Neural progenitor cell (in vitro differentiated cells): Measurements from ENCODE around the gene B3GALT4. TPM values are rescaled to one million over a fixed set of nuclear protein-coding genes. Genes with fewer than 3 reads are reported as not detected.
"Not testable (repeated sequence)": the region's sequence is repeated elsewhere in the genome, so short reads cannot be mapped to it uniquely, and the experiment has no call there.

ENCODE experiments used
- DNase-seq: peaks from one replicate; pipeline ENCODE4 v3.0.0-alpha.2; 2016; ENCODE audit warnings: low spot score
- H2AFZ ChIP-seq: fragments of 200-600 bp; sonication (generic); replicated peaks from 2 replicates; pipeline ENCODE4 v1.6.1; 2016; ENCODE audit warnings: antibody characterized with exemption
- H3F3A ChIP-seq: fragments of 200-600 bp; sonication (generic); 2 replicates; pipeline ENCODE4 v1.6.1; 2016; ENCODE audit warnings: antibody characterized with exemption, low read depth
- H3K27ac ChIP-seq: fragments of 200-600 bp; sonication (generic); 2 replicates; pipeline ENCODE4 v1.5.1; 2016; ENCODE audit warnings: mild to moderate bottlenecking
- H3K27me3 ChIP-seq: fragments of 200-600 bp; sonication (generic); 2 replicates; pipeline ENCODE4 v1.6.1; 2016; ENCODE audit warnings: mild to moderate bottlenecking, moderate library complexity
- H3K36me3 ChIP-seq: fragments of 200-600 bp; sonication (generic); 2 replicates; pipeline ENCODE4 v1.5.1; 2016
- H3K4me1 ChIP-seq: fragments of 200-600 bp; sonication (generic); 2 replicates; pipeline ENCODE4 v1.6.1; 2016; ENCODE audit warnings: mixed run types
- H3K4me2 ChIP-seq: fragments of 200-600 bp; sonication (generic); 2 replicates; pipeline ENCODE4 v1.6.1; 2016
- H3K4me3 ChIP-seq: fragments of 200-600 bp; sonication (generic); 2 replicates; pipeline ENCODE4 v1.5.1; 2016
- H3K79me2 ChIP-seq: fragments of 200-600 bp; sonication (generic); 2 replicates; pipeline ENCODE4 v1.6.1; 2016; ENCODE audit warnings: low read depth
- H3K9ac ChIP-seq: fragments of 200-600 bp; sonication (generic); 2 replicates; pipeline ENCODE4 v1.6.1; 2016
- H3K9me3 ChIP-seq: fragments of 200-600 bp; sonication (generic); 2 replicates; pipeline ENCODE4 v1.5.1; 2016; ENCODE audit warnings: low read depth
- H4K20me1 ChIP-seq: fragments of 200-600 bp; sonication (generic); 2 replicates; pipeline ENCODE4 v1.6.1; 2016; ENCODE audit warnings: low read depth
- H3K27ac Mint-ChIP-seq: 3 replicates; pipeline ENCODE4 v1.8.0; 2021; ENCODE audit warnings: mixed read lengths
- H3K27me3 Mint-ChIP-seq: 2 replicates; pipeline ENCODE4 v1.8.0; 2022; ENCODE audit warnings: low read depth, mild to moderate bottlenecking, inconsistent platforms, moderate library complexity, mixed read lengths; ENCODE audit not compliant: insufficient read depth
- H3K36me3 Mint-ChIP-seq: 3 replicates; pipeline ENCODE4 v1.8.0; 2021; ENCODE audit warnings: mixed read lengths
- H3K4me1 Mint-ChIP-seq: 3 replicates; pipeline ENCODE4 v1.8.0; 2021; ENCODE audit warnings: mixed read lengths
- H3K4me3 Mint-ChIP-seq: 3 replicates; pipeline ENCODE4 v1.8.0; 2021; ENCODE audit warnings: mild to moderate bottlenecking, moderate library complexity, mixed read lengths
- H3K9me3 Mint-ChIP-seq: 3 replicates; pipeline ENCODE4 v1.8.0; 2020; ENCODE audit warnings: mixed read lengths
- CTCF ChIP-seq: fragments of 200-600 bp; sonication (generic); IDR thresholded peaks from 2 replicates; pipeline ENCODE4 v1.5.1; 2017; ENCODE audit warnings: antibody characterized with exemption, mild to moderate bottlenecking
- EZH2 ChIP-seq: fragments of 200-600 bp; sonication (generic); IDR thresholded peaks from 2 replicates; pipeline ENCODE4 v1.6.1; 2017; ENCODE audit warnings: antibody characterized with exemption, mild to moderate bottlenecking, moderate library complexity
- EZH2phosphoT487 ChIP-seq: fragments of 200-600 bp; sonication (generic); IDR thresholded peaks from 2 replicates; pipeline ENCODE4 v1.6.1; 2017; ENCODE audit warnings: antibody characterized with exemption
- total RNA-seq: library from RNA; depleted of rRNA; stranded (reverse); fragments of >200 nt; gene quantifications from 2 replicates; pipeline ENCODE4 v1.2.3, GENCODE V29; 2015; ENCODE audit warnings: low replicate concordance

The B3GALT4 gene
- total RNA-seq, 1 donor from 2014 or later, result 1.1 TPM

DNA sequence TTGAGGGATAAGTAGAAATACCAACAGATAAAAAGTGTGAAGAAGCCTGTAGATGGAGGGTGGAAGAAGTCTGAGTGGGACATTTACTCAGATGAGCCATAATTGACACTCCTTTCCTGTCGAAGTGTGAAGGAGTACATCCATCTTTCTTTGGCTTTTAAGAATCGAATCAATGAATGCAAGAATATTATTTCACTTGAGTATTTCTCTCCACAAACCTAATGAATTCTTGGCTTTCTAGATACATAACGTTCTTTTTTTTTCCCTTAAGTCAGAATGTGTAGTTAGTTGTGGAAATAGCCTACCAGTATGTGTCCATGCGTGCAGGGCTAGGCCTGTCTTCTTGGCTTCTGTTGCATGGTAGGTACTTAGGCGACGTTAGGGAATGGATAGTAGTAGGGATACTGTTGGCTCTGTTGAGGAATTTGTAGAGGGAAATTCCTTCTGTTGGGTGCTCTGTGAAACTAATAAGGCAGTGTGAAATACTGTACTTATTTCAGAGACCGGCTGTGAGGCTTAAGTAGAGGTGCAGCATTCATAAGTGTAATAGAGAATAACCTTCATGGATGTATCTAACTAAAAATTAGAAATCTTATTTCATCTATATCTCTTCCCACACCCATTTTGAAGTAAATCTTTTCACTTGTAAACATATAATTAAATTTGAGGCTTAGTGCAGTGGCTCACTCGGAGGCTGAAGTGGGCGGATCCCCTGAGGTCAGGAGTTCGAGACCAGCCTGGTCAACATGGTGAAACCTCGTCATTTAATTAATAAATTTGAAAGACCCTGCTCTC, 3.6 kb upstream of the B3GALT4 start:
- Histone ChIP-seq H3K27ac (no peak overlapping the region), H3K4me1 (peaks cover 42% of the 10 kb centered on the region), H4K20me1 (peaks cover 62% of the 10 kb centered on the region), H3K79me2 (peaks cover 52% of the 10 kb centered on the region), H3K27me3 (no peaks in the 10 kb centered on the region), H3K4me3 (peak overlapping the region; percentile 83), H3K9ac (peak overlapping the region; percentile 94), H3K4me2 (peak overlapping the region; percentile 98), H3K36me3 (peaks cover 8% of the 10 kb centered on the region), H3K9me3 (no peaks in the 10 kb centered on the region), H2AFZ (no peak overlapping the region), H3F3A (peaks cover 65% of the 10 kb centered on the region)
- Mint-ChIP-seq H3K9me3 (no peaks in the 10 kb centered on the region), H3K36me3 (peaks cover 28% of the 10 kb centered on the region), H3K4me3 (peak overlapping the region; percentile 100), H3K4me1 (peaks cover 55% of the 10 kb centered on the region), H3K27me3 (peaks cover 6% of the 10 kb centered on the region), H3K27ac (no peak overlapping the region)
- no peak for DNase-seq
- no peak for TF ChIP-seq CTCF
- no peak for TF ChIP-seq EZH2
- TF ChIP-seq EZH2phosphoT487, result no peak

DNA sequence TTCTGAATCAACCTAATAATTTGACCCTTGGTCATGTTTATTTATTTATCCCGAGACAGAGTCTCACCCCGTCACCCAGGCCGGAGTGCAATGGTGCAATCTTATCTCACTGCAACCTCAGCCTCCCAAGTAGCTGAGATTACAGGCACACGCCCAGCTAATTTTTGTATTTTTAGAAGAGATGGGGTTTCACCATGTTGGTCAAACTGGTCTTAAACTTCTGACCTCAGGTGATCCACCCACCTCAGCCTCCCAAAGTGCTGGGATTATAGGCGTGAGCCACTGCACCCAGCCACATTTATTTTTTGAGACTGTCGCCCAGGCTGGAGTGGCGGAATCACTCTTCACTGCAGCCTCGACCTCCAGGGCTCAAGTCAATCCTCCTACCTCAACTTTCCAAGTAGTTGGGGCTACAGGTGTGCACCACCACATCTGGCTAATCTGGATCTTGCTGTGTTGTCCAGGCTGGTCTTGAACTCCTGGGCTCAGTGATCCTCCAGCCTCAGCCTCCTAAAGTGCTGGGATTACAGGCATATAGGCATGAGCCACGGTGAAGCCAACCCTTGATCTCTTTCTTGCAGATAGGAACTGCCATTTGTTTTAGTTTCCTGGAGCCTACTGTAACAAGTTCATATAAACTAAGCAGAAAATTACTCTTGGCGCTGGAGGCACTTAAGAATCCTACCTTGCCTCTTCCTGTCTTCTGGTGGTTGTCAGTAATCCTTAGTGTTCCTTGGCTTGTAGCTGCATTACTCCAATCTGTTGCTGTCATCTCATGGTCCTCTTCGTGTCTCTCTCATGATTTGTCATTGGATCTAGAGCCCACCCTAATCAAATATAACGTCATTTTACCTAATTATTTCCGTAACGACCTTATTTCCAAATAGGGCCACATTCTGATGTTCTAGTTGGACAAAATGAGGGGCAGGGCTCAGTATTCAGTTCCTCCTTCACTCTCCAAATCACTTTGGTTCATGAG, 2.7 kb upstream of the B3GALT4 start:
- H3K27ac Mint-ChIP-seq, result no peak overlapping the region
- Histone ChIP-seq H2AFZ (no peak overlapping the region), H3K79me2 (peaks cover 52% of the 10 kb centered on the region), H3K27me3 (no peaks in the 10 kb centered on the region), H3K4me3 (peak overlapping the region; percentile 83), H4K20me1 (peaks cover 68% of the 10 kb centered on the region), H3K27ac (no peak overlapping the region), H3K4me2 (peak overlapping the region; percentile 98), H3K9me3 (no peaks in the 10 kb centered on the region), H3F3A (peaks cover 69% of the 10 kb centered on the region), H3K4me1 (peaks cover 42% of the 10 kb centered on the region), H3K9ac (peak overlapping the region; percentile 25), H3K36me3 (peaks cover 8% of the 10 kb centered on the region)
- H3K36me3 Mint-ChIP-seq, result peaks cover 28% of the 10 kb centered on the region
- H3K9me3 Mint-ChIP-seq, result no peaks in the 10 kb centered on the region
- no peak for TF ChIP-seq EZH2
- peak overlapping the region; percentile 100 for H3K4me3 Mint-ChIP-seq
- peaks cover 55% of the 10 kb centered on the region for H3K4me1 Mint-ChIP-seq
- peaks cover 6% of the 10 kb centered on the region for H3K27me3 Mint-ChIP-seq
- DNase-seq, result no peak

DNA sequence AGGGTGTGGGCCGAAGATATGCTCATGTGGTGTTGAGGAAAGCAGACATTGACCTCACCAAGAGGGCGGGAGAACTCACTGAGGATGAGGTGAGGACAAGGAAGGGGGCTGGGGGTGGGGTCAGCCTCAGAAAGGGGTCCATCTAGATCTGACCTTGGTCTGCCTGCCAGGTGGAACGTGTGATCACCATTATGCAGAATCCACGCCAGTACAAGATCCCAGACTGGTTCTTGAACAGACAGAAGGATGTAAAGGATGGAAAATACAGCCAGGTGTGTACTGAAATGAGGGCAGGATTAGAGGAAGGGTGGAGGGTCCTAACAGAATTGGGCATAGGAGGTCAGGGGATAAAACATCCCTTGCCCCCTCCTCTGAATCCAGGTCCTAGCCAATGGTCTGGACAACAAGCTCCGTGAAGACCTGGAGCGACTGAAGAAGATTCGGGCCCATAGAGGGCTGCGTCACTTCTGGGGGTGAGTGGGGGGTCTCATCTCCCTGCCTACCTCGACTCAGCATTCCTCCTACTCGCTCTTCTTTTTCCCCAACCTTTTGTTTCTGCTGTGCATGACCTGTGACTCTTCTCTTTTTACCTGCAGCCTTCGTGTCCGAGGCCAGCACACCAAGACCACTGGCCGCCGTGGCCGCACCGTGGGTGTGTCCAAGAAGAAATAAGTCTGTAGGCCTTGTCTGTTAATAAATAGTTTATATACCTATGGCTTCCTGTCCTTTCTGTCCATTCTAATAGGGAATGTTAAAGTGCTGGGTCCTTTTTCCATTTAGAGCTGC, 935 bp upstream of the B3GALT4 start:
- H3K4me2 ChIP-seq, result peak overlapping the region; percentile 98
- not testable (repeated sequence) for H3K9me3 ChIP-seq, H2AFZ ChIP-seq, H3K9ac ChIP-seq, H3K27me3 Mint-ChIP-seq, H3K36me3 ChIP-seq, H3K9me3 Mint-ChIP-seq, H3K27ac Mint-ChIP-seq, H3K27me3 ChIP-seq, DNase-seq
- Mint-ChIP-seq H3K4me3 (peak overlapping the region; percentile 86), H3K4me1 (peaks cover 45% of the 10 kb centered on the region), H3K36me3 (peaks cover 24% of the 10 kb centered on the region)
- peaks cover 68% of the 10 kb centered on the region for H4K20me1 ChIP-seq
- peaks cover 45% of the 10 kb centered on the region for H3K79me2 ChIP-seq
- peak overlapping the region; percentile 83 for H3K4me3 ChIP-seq
- H3K4me1 ChIP-seq, result peaks cover 42% of the 10 kb centered on the region
- peaks cover 69% of the 10 kb centered on the region for H3F3A ChIP-seq
- peak overlapping the region; percentile 23 for H3K27ac ChIP-seq

DNA sequence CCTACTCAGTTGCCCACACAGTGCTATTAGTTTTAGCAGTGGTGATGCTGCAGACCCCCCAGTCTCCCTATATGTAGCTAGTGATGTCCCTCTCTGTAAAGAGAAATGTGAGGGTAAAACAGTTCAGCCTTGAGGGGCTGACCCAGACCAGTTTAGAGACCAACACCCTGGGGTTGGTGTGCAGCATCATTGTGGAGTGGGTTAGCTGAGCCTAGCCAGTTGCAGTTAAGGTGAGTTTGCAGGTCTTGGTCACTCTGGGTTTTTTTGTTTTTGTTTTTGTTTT, 401 bp upstream of the B3GALT4 start:
- Histone ChIP-seq H4K20me1 (peaks cover 68% of the 10 kb centered on the region), H3K27ac (peak overlapping the region; percentile 23)

More for the DNA sequence above, 401 bp upstream of the B3GALT4 start:
- H3K36me3 Mint-ChIP-seq, result peaks cover 24% of the 10 kb centered on the region
- no peak for DNase-seq
- Histone ChIP-seq H3K9ac (no peak overlapping the region), H3K36me3 (peaks cover 8% of the 10 kb centered on the region), H2AFZ (no peak overlapping the region), H3K9me3 (no peaks in the 10 kb centered on the region), H3K4me2 (peak overlapping the region; percentile 98), H3K79me2 (peaks cover 42% of the 10 kb centered on the region), H3K27me3 (no peaks in the 10 kb centered on the region), H3F3A (peaks cover 69% of the 10 kb centered on the region), H3K4me1 (peaks cover 42% of the 10 kb centered on the region), H3K4me3 (peak overlapping the region; percentile 57)
- H3K27ac Mint-ChIP-seq, result peak overlapping the region; percentile 32
- peaks cover 45% of the 10 kb centered on the region for H3K4me1 Mint-ChIP-seq
- no peaks in the 10 kb centered on the region for H3K9me3 Mint-ChIP-seq
- TF ChIP-seq EZH2 (no peak), EZH2phosphoT487 (no peak), CTCF (no peak)
- peaks cover 7% of the 10 kb centered on the region for H3K27me3 Mint-ChIP-seq
- peak overlapping the region; percentile 86 for H3K4me3 Mint-ChIP-seq
